HG03095 (cell line): ENCODE results near the gene FAM25G.
A peak's percentile ranks its signal among the peaks of the same experiment; 100 is the strongest.
"Not testable (repeated sequence)": the region's sequence is repeated elsewhere in the genome, so short reads cannot be mapped to it uniquely, and the experiment has no call there.

Experiments used
- ATAC-seq: cut with Tn5 transposase; IDR thresholded peaks from one replicate; pipeline ENCODE4 v1.9.1; 2021; ENCODE audit warnings: moderate library complexity; ENCODE audit not compliant: unreplicated experiment

The FAM25G gene

GRCh38 chr10:47491600-47491999, at the start of gene FAM25G:
FAM25G (minus strand) TSS chr10:47491700; CDS start chr10:47491674, 26 bp downstream.
- not testable (repeated sequence) for ATAC-seq

GRCh38 chr10:47536430-47536829, 44.9 kb upstream of the FAM25G start:
- not testable (repeated sequence) for ATAC-seq

GRCh38 chr10:47523475-47523874, 32.0 kb upstream of the FAM25G start, which contains the start of gene AGAP9:
AGAP9 (minus strand) TSS chr10:47523638; CDS start chr10:47523526, 112 bp downstream.
- ATAC-seq = not testable (repeated sequence)

GRCh38 chr10:47502313-47502712, 10.8 kb upstream of the FAM25G start:
- not testable (repeated sequence) for ATAC-seq

- ATAC-seq = not testable (repeated sequence)
Observed at GRCh38 chr10:47494226-47494625, 2.7 kb upstream of the FAM25G start.

GRCh38 chr10:47489630-47490029, 1.9 kb downstream of the FAM25G start:
- ATAC-seq = not testable (repeated sequence)

GRCh38 chr10:47485943-47486342, 5.6 kb downstream of the FAM25G start:
- ATAC-seq = not testable (repeated sequence)

- ATAC-seq = not testable (repeated sequence)
Observed at GRCh38 chr10:47484786-47485185, 6.7 kb downstream of the FAM25G start.

GRCh38 chr10:47483923-47484322, 7.6 kb downstream of the FAM25G start, which contains the start of gene ANXA8:
ANXA8 (minus strand) TSS chr10:47484115; CDS start chr10:47483933, 182 bp downstream.
- ATAC-seq = not testable (repeated sequence)

GRCh38 chr10:47482367-47482766, 9.1 kb downstream of the FAM25G start:
- not testable (repeated sequence) for ATAC-seq

- not testable (repeated sequence) for ATAC-seq
Observed at GRCh38 chr10:47481768-47482181, 9.7 kb downstream of the FAM25G start.

GRCh38 chr10:47481182-47481766, 10.2 kb downstream of the FAM25G start:
- not testable (repeated sequence) for ATAC-seq

- ATAC-seq = not testable (repeated sequence)
Observed at GRCh38 chr10:47480133-47480532, 11.4 kb downstream of the FAM25G start.

GRCh38 chr10:47478114-47478513, 13.4 kb downstream of the FAM25G start:
- ATAC-seq = not testable (repeated sequence)

GRCh38 chr10:47477078-47477477, 14.4 kb downstream of the FAM25G start:
- ATAC-seq = not testable (repeated sequence)

- ATAC-seq = not testable (repeated sequence)
Observed at GRCh38 chr10:47475101-47475500, 16.4 kb downstream of the FAM25G start.

- not testable (repeated sequence) for ATAC-seq
Observed at GRCh38 chr10:47473516-47473915, 18.0 kb downstream of the FAM25G start.

- peak; percentile 79 for ATAC-seq
Observed at GRCh38 chr10:47472647-47473046, 18.9 kb downstream of the FAM25G start.

- not testable (repeated sequence) for ATAC-seq
Observed at GRCh38 chr10:47472072-47472471, 19.4 kb downstream of the FAM25G start.

GRCh38 chr10:47468731-47469528, 22.6 kb downstream of the FAM25G start:
- ATAC-seq = not testable (repeated sequence)

- ATAC-seq = not testable (repeated sequence)
Observed at GRCh38 chr10:47467957-47468356, 23.5 kb downstream of the FAM25G start.

- not testable (repeated sequence) for ATAC-seq
Observed at GRCh38 chr10:47467458-47467857, 24.0 kb downstream of the FAM25G start.
